ENCODE measurements around the gene DDX47. TPM values are rescaled to one million over a fixed set of nuclear protein-coding genes. Genes with fewer than 3 reads are reported as not detected.

DDX47 gene
- total RNA-seq, 2 donors from 2014 or later = 92.3 to 154 TPM

DNA sequence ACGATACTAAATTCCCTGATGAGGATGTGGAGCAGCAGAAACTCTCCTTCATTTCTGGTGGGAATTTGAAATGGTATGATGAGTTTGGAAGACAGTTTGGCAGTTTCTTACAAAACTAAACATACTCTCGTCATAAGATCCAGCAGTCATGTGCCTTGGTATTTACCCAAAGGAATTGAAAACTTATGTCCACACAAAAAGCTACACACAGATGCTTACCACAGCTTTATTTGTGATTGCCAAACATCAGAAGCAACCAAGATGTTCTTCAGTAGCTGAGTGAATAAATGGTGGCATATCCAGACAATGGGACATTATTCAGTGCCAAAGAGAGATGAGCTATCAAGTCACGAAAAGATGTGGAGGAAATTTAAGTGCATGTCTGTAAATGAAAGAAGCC lies 38.4 kb upstream of the DDX47 start:
- TF ChIP-seq, protein P1, sequence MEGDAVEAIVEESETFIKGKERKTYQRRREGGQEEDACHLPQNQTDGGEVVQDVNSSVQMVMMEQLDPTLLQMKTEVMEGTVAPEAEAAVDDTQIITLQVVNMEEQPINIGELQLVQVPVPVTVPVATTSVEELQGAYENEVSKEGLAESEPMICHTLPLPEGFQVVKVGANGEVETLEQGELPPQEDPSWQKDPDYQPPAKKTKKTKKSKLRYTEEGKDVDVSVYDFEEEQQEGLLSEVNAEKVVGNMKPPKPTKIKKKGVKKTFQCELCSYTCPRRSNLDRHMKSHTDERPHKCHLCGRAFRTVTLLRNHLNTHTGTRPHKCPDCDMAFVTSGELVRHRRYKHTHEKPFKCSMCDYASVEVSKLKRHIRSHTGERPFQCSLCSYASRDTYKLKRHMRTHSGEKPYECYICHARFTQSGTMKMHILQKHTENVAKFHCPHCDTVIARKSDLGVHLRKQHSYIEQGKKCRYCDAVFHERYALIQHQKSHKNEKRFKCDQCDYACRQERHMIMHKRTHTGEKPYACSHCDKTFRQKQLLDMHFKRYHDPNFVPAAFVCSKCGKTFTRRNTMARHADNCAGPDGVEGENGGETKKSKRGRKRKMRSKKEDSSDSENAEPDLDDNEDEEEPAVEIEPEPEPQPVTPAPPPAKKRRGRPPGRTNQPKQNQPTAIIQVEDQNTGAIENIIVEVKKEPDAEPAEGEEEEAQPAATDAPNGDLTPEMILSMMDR (conservative IDR thresholded peaks at IDR 0.05) = no peak
- no peak overlapping the region for H3K27ac ChIP-seq (ENCODE audit: low read depth, low read length)
- no peak overlapping the region for H3K27ac Mint-ChIP-seq

DNA sequence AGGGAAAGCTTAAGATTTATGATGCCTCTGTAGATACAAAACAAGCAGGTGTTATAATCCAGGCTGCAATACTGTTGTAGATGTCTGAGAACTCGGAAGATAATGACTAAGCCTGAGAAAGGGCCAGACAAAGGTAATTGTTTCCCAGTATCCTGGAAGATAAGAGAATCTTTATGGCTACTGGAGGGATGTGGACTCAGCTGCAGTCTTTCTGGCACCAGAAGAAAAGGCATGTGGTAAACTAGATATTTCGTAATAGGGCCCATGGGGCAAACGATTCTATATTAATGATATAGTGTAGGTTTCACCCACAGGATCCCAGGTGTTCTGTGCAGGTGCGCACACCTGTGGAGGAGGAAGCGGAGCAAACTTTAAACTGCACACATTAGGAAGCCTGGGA lies 36.9 kb upstream of the DDX47 start:
- peak overlapping the region; percentile 66 for H3K27ac ChIP-seq (ENCODE audit: low read depth, low read length)
- H3K4me3 ChIP-seq (ENCODE audit: low read length) = no peak overlapping the region
- peak overlapping the region; percentile 3 for H3K4me3 Mint-ChIP-seq
- peaks cover 7% of the 10 kb centered on the region for H3K36me3 ChIP-seq (ENCODE audit: control insufficient read depth, insufficient read depth, low read length)
- peaks cover 13% of the 10 kb centered on the region for H3K9me3 Mint-ChIP-seq
- peaks cover 19% of the 10 kb centered on the region for H3K9me3 ChIP-seq (ENCODE audit: control insufficient read depth, low read length)
- H3K9ac ChIP-seq (ENCODE audit: extremely low read depth, low read length, poor library complexity, severe bottlenecking) = peak overlapping the region; percentile 55
- no peak for DNase-seq
- WGBS, 2 experiments (ENCODE audit: insufficient coverage in 1 of 2, insufficient read length in 1 of 2) = 57 to 64% methylated on average over 2 to 5 of the region's 5 CpGs
- TF ChIP-seq, protein P1 (conservative IDR thresholded peaks at IDR 0.05) = no peak
- H3K4me1 ChIP-seq (ENCODE audit: control insufficient read depth, insufficient read depth, low read length) = peaks cover 14% of the 10 kb centered on the region
- no peaks in the 10 kb centered on the region for H3K27me3 Mint-ChIP-seq (ENCODE audit: insufficient read depth)
- peaks cover 35% of the 10 kb centered on the region for H3K4me1 Mint-ChIP-seq
- peaks cover 3% of the 10 kb centered on the region for H3K36me3 Mint-ChIP-seq (ENCODE audit: low read depth)
- H3K27me3 ChIP-seq (ENCODE audit: control insufficient read depth, insufficient read depth, low read length, poor library complexity, severe bottlenecking) = no peaks in the 10 kb centered on the region
- H3K27ac Mint-ChIP-seq = peak overlapping the region; percentile 91

More for the DNA sequence above, 38.4 kb upstream of the DDX47 start:
- peaks cover 13% of the 10 kb centered on the region for H3K9me3 Mint-ChIP-seq
- no peak overlapping the region for H3K4me3 Mint-ChIP-seq
- peak overlapping the region; percentile 50 for H3K4me3 ChIP-seq (ENCODE audit: low read length)
- peaks cover 7% of the 10 kb centered on the region for H3K36me3 ChIP-seq (ENCODE audit: control insufficient read depth, insufficient read depth, low read length)
- no peaks in the 10 kb centered on the region for H3K27me3 ChIP-seq (ENCODE audit: control insufficient read depth, insufficient read depth, low read length, poor library complexity, severe bottlenecking)
- DNase-seq = no peak
- no peaks in the 10 kb centered on the region for H3K27me3 Mint-ChIP-seq (ENCODE audit: insufficient read depth)
- H3K9me3 ChIP-seq (ENCODE audit: control insufficient read depth, low read length) = peaks cover 20% of the 10 kb centered on the region
- WGBS, 2 experiments (ENCODE audit: insufficient coverage in 1 of 2, insufficient read length in 1 of 2) = 80 to 85% methylated on average over 1 to 3 of the region's 3 CpGs
- no peak overlapping the region for H3K9ac ChIP-seq (ENCODE audit: extremely low read depth, low read length, poor library complexity, severe bottlenecking)
- H3K4me1 Mint-ChIP-seq = peaks cover 35% of the 10 kb centered on the region
- H3K36me3 Mint-ChIP-seq (ENCODE audit: low read depth) = peaks cover 3% of the 10 kb centered on the region
- H3K4me1 ChIP-seq (ENCODE audit: control insufficient read depth, insufficient read depth, low read length) = peaks cover 14% of the 10 kb centered on the region

DNA sequence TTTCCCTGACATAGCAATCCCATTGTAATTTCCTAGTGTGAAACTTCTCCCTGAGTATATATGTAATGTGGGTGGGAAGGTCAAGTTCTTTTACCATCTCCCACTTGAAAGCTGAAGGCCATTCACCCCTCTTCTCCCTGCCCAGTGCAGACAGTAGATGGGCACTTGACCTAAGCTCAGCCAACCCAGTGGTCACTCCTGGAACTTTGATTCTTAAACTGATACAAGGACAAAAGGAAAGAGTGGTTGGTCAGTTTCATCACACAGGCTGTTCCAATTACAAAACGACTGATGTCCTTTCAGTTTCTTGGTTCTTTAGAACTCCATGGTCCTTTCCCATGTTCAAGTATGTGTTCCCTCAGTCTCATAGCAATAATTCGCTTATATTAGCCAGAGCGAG lies 36.1 kb upstream of the DDX47 start:
- H3K4me1 Mint-ChIP-seq = peaks cover 35% of the 10 kb centered on the region
- H3K4me1 ChIP-seq (ENCODE audit: control insufficient read depth, insufficient read depth, low read length) = peaks cover 14% of the 10 kb centered on the region

More for the DNA sequence above, 36.1 kb upstream of the DDX47 start:
- H3K27ac ChIP-seq (ENCODE audit: low read depth, low read length) = no peak overlapping the region
- H3K36me3 ChIP-seq (ENCODE audit: control insufficient read depth, insufficient read depth, low read length) = peaks cover 7% of the 10 kb centered on the region
- peak overlapping the region; percentile 55 for H3K9ac ChIP-seq (ENCODE audit: extremely low read depth, low read length, poor library complexity, severe bottlenecking)
- peak overlapping the region; percentile 74 for H3K27ac Mint-ChIP-seq
- no peaks in the 10 kb centered on the region for H3K27me3 ChIP-seq (ENCODE audit: control insufficient read depth, insufficient read depth, low read length, poor library complexity, severe bottlenecking)
- no peak overlapping the region for H3K4me3 ChIP-seq (ENCODE audit: low read length)
- peaks cover 3% of the 10 kb centered on the region for H3K36me3 Mint-ChIP-seq (ENCODE audit: low read depth)
- H3K4me3 Mint-ChIP-seq = no peak overlapping the region
- DNase-seq = no peak
- H3K27me3 Mint-ChIP-seq (ENCODE audit: insufficient read depth) = no peaks in the 10 kb centered on the region
- TF ChIP-seq, protein P1 (conservative IDR thresholded peaks at IDR 0.05) = peak; percentile 63
- 43 to 84% methylated on average over 1 to 3 of the region's 3 CpGs for WGBS, 2 experiments (ENCODE audit: insufficient coverage in 1 of 2, insufficient read length in 1 of 2)
- H3K9me3 ChIP-seq (ENCODE audit: control insufficient read depth, low read length) = peaks cover 19% of the 10 kb centered on the region
- peaks cover 13% of the 10 kb centered on the region for H3K9me3 Mint-ChIP-seq

Measured in endodermal cell (in vitro differentiated cells).